PC-9 (cell line): ENCODE data around the gene GIMAP8. TPM values are rescaled to one million over a fixed set of nuclear protein-coding genes. Genes with fewer than 3 reads are reported as not detected.
"Not testable (repeated sequence)": the region's sequence is repeated elsewhere in the genome, so short reads cannot be mapped to it uniquely, and the experiment has no call there.

Source experiments
- BruUV-seq: library from RNA; stranded (reverse); fragments of 400-500 nt; replicated peaks from 2 replicates; lab custom pipeline; 2021; lab: Mats Ljungman, UMichigan
- CTCF ChIA-PET: fragments of 300-600 bp; sonication (Branson Sonifier 250); formaldehyde crosslinking; loops from one replicate; lab custom pipeline; 2022; ENCODE audit warnings: antibody characterized with exemption; lab: Charles Lee
- POLR2A ChIA-PET: fragments of 300-600 bp; sonication (Branson Sonifier 250); formaldehyde crosslinking; loops from one replicate; lab custom pipeline; 2022; ENCODE audit warnings: antibody characterized with exemption; ENCODE audit not compliant: unreplicated experiment; lab: Charles Lee
- DNase-seq, 2 experiments: peaks; one replicate each; pipeline versions ENCODE4 v3.0.0 to v3.0.0-alpha.2; 2015 to 2022; ENCODE audit warnings: mixed read lengths in 1 of 2
- H2AFZ ChIP-seq: fragments of 200-600 bp; sonication (generic); 2 replicates; pipeline ENCODE4 v1.8.1; 2017; ENCODE audit warnings: antibody characterized with exemption
- H3F3A ChIP-seq: fragments of 200-600 bp; sonication (generic); 2 replicates; pipeline ENCODE4 v1.8.1; 2017; ENCODE audit warnings: antibody characterized with exemption, mild to moderate bottlenecking, low read depth; ENCODE audit not compliant: insufficient read depth
- H3K27ac ChIP-seq: fragments of 200-600 bp; sonication (generic); 2 replicates; pipeline ENCODE4 v1.6.1; 2016; ENCODE audit warnings: mixed run types
- H3K27me3 ChIP-seq: fragments of 200-600 bp; sonication (generic); 2 replicates; pipeline ENCODE4 v1.6.1; 2016; ENCODE audit warnings: low read depth, mixed run types; ENCODE audit not compliant: insufficient read depth
- H3K36me3 ChIP-seq: fragments of 200-600 bp; sonication (generic); 2 replicates; pipeline ENCODE4 v1.6.1; 2016; ENCODE audit warnings: low read depth, mixed run types
- H3K4me1 ChIP-seq: fragments of 200-600 bp; sonication (generic); replicated peaks from 2 replicates; pipeline ENCODE4 v1.6.1; 2016; ENCODE audit warnings: mixed run types; ENCODE audit not compliant: insufficient read depth
- H3K4me2 ChIP-seq: fragments of 200-600 bp; sonication (generic); 2 replicates; pipeline ENCODE4 v1.6.1; 2017; ENCODE audit warnings: mixed run types
- H3K4me3 ChIP-seq: fragments of 200-600 bp; sonication (generic); 2 replicates; pipeline ENCODE4 v1.6.1; 2016; ENCODE audit warnings: mixed run types
- H3K79me2 ChIP-seq: fragments of 200-600 bp; sonication (generic); 2 replicates; pipeline ENCODE4 v1.6.1; 2017; ENCODE audit warnings: low read depth, mixed run types
- H3K9me2 ChIP-seq: fragments of 200-600 bp; sonication (generic); 2 replicates; pipeline ENCODE4 v1.8.1; 2017; ENCODE audit warnings: mild to moderate bottlenecking; ENCODE audit not compliant: insufficient read depth
- H3K9me3 ChIP-seq: fragments of 200-600 bp; sonication (generic); 2 replicates; pipeline ENCODE4 v1.8.1; 2016; ENCODE audit warnings: low read depth; ENCODE audit not compliant: insufficient read depth
- H4K20me1 ChIP-seq: fragments of 200-600 bp; sonication (generic); 2 replicates; pipeline ENCODE4 v1.8.1; 2017; ENCODE audit not compliant: insufficient read depth
- EZH2 ChIP-seq: fragments of 200-600 bp; sonication (generic); IDR thresholded peaks from 2 replicates; pipeline ENCODE4 v1.8.0; 2017; ENCODE audit warnings: antibody characterized with exemption, low read depth
- intact Hi-C: fragments of 100-400 bp; cut with micrococcal nuclease; formaldehyde crosslinking; loops from one replicate; pipeline ENCODE4 v1.10.0; 2022; ENCODE audit not compliant: unreplicated experiment
- total RNA-seq: library from RNA; stranded (reverse); gene quantifications from 2 replicates; pipeline ENCODE4 v1.2.3, GENCODE V29; 2021
- TF ChIP-seq, protein P1 (sequence below): fragments of 200-600 bp; sonication (generic); conservative IDR thresholded peaks from 2 replicates; pipeline ENCODE4 v1.6.1; 2017; ENCODE audit warnings: mixed run types, antibody characterized with exemption, mild to moderate bottlenecking, moderate library complexity

Gene GIMAP8
- total RNA-seq, 1 experiment from 2014 or later: not detected

DNA sequence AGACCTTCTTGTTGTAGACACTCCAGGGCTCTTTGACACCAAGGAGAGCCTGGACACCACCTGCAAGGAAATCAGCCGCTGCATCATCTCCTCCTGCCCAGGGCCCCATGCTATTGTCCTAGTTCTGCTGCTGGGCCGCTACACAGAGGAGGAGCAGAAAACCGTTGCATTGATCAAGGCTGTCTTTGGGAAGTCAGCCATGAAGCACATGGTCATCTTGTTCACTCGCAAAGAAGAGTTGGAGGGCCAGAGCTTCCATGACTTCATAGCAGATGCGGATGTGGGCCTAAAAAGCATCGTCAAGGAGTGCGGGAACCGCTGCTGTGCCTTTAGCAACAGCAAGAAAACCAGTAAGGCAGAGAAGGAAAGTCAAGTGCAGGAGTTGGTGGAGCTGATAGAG is 69.7 kb downstream of the GIMAP8 start:
- Histone ChIP-seq H3K4me1 (no peaks in the 10 kb centered on the region), H3F3A (no peaks in the 10 kb centered on the region), H3K9me2 (no peaks in the 10 kb centered on the region), H3K4me3 (no peak overlapping the region), H3K27ac (no peak overlapping the region), H2AFZ (no peak overlapping the region), H3K9me3 (no peaks in the 10 kb centered on the region), H3K36me3 (no peaks in the 10 kb centered on the region), H4K20me1 (no peaks in the 10 kb centered on the region), H3K4me2 (no peak overlapping the region), H3K79me2 (no peaks in the 10 kb centered on the region), H3K27me3 (peaks cover 76% of the 10 kb centered on the region)
- TF ChIP-seq EZH2: no peak
- TF ChIP-seq, protein P1, sequence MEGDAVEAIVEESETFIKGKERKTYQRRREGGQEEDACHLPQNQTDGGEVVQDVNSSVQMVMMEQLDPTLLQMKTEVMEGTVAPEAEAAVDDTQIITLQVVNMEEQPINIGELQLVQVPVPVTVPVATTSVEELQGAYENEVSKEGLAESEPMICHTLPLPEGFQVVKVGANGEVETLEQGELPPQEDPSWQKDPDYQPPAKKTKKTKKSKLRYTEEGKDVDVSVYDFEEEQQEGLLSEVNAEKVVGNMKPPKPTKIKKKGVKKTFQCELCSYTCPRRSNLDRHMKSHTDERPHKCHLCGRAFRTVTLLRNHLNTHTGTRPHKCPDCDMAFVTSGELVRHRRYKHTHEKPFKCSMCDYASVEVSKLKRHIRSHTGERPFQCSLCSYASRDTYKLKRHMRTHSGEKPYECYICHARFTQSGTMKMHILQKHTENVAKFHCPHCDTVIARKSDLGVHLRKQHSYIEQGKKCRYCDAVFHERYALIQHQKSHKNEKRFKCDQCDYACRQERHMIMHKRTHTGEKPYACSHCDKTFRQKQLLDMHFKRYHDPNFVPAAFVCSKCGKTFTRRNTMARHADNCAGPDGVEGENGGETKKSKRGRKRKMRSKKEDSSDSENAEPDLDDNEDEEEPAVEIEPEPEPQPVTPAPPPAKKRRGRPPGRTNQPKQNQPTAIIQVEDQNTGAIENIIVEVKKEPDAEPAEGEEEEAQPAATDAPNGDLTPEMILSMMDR: no peak
- ChIA-PET CTCF (no interaction called here), POLR2A (no interaction called here)
- BruUV-seq: no TSS peak
- intact Hi-C loops: no loop called here
- DNase-seq: no peak

- H3K9me2 ChIP-seq, H3K4me1 ChIP-seq, H3K79me2 ChIP-seq, H3K4me3 ChIP-seq, POLR2A ChIA-PET, CTCF ChIA-PET, H3F3A ChIP-seq, intact Hi-C loops, DNase-seq, H3K4me2 ChIP-seq, H3K9me3 ChIP-seq, H3K27ac ChIP-seq, H2AFZ ChIP-seq, BruUV-seq, H3K36me3 ChIP-seq, H4K20me1 ChIP-seq: not testable (repeated sequence)
- peaks cover 56% of the 10 kb centered on the region for H3K27me3 ChIP-seq
These were observed 72.5 kb downstream of the GIMAP8 start for GRCh38 chr7:150522931-150523330.

DNA sequence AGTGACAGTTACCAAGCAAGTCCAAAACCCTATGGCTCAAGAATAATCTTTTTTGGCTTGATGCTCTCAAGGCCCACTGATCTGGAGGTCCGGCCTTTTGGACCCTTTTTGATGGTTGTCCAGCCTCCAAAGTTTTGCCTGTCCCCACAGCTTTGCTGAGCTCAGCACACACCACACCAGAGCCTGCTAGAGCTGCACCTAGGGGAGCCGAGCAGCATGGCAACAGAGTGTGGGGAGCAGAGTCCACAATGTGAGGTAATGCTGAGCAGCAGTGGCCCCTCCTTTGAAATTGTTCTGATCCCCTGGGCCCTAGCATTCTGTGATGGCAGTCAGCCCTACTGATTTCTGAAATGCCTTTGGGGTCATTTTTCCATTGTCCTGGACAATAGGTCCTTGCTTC is 73.6 kb downstream of the GIMAP8 start:
- Histone ChIP-seq H2AFZ (no peak overlapping the region), H3K36me3 (no peaks in the 10 kb centered on the region), H3K27ac (no peak overlapping the region), H3K9me3 (no peaks in the 10 kb centered on the region), H4K20me1 (no peaks in the 10 kb centered on the region), H3K9me2 (no peaks in the 10 kb centered on the region), H3K27me3 (peaks cover 49% of the 10 kb centered on the region), H3K79me2 (no peaks in the 10 kb centered on the region), H3F3A (no peaks in the 10 kb centered on the region), H3K4me2 (no peak overlapping the region), H3K4me3 (no peak overlapping the region), H3K4me1 (no peaks in the 10 kb centered on the region)
- ChIA-PET CTCF (no interaction called here), POLR2A (no interaction called here)
- BruUV-seq: no TSS peak
- intact Hi-C loops: no loop called here
- no peak for TF ChIP-seq EZH2
- TF ChIP-seq, protein P1: no peak
- DNase-seq: no peak

Other genes starting within 250 kb of the GIMAP8 start
- gene LRRC61, start 127.3 kb upstream of the GIMAP8 start, total RNA-seq: 34.8 and 42.3 TPM in 2 replicates
- gene ACTR3C, start 127.1 kb upstream of the GIMAP8 start, total RNA-seq: 24.1 and 34.5 TPM in 2 replicates
- gene RARRES2, start 109.0 kb upstream of the GIMAP8 start, total RNA-seq: not detected in 2 replicates
- 172 and 174 TPM in 2 replicates for gene REPIN1, start 81.8 kb upstream of the GIMAP8 start, total RNA-seq
- 3.1 and 3.4 TPM in 2 replicates for gene ZNF775, start 71.3 kb upstream of the GIMAP8 start, total RNA-seq
- not detected in 2 replicates for gene GIMAP7, start 64.2 kb downstream of the GIMAP8 start, total RNA-seq
- not detected in 2 replicates for gene GIMAP4, start 116.8 kb downstream of the GIMAP8 start, total RNA-seq
- gene GIMAP6, start 181.8 kb downstream of the GIMAP8 start, total RNA-seq: not detected in 2 replicates
- gene GIMAP2, start 235.1 kb downstream of the GIMAP8 start, total RNA-seq: 0.55 and 0.81 TPM in 2 replicates